ENCODE data around the gene GPRC5B. TPM values are rescaled to one million over a fixed set of nuclear protein-coding genes. Genes with fewer than 3 reads are reported as not detected.
A peak's percentile ranks its signal among the peaks of the same experiment; 100 is the strongest.

Gene GPRC5B
- total RNA-seq, 1 experiment from 2014 or later: 137 TPM

- Histone ChIP-seq H3K14ac (ENCODE audit: insufficient read depth, low read length) (no peak overlapping the region), H3K4me2 (ENCODE audit: insufficient read depth, insufficient read length, low read length) (no peak overlapping the region), H2BK15ac (ENCODE audit: low read depth, low read length) (no peak overlapping the region), H4K5ac (ENCODE audit: insufficient read length, low read depth, low read length) (no peak overlapping the region), H3K9me3 (ENCODE audit: control insufficient read depth, low read depth, low read length) (no peaks in the 10 kb centered on the region), H4K20me1 (ENCODE audit: control insufficient read depth, insufficient read depth, insufficient read length) (no peaks in the 10 kb centered on the region), H2AFZ (ENCODE audit: low read length) (peak overlapping the region; percentile 65), H4K8ac (replicated peaks; ENCODE audit: insufficient read length, low read depth, low read length) (no peak overlapping the region), H3K79me1 (ENCODE audit: insufficient read depth, low read depth, low read length, poor library complexity, severe bottlenecking) (no peaks in the 10 kb centered on the region), H4K91ac (ENCODE audit: insufficient read length, low read depth, low read length) (no peak overlapping the region), H2BK120ac (ENCODE audit: low read depth, low read length, poor library complexity, severe bottlenecking) (no peak overlapping the region), H3K23ac (ENCODE audit: insufficient read length, low read depth, low read length) (no peak overlapping the region), H3K23me2 (ENCODE audit: insufficient read length, low read depth, low read length, poor library complexity, severe bottlenecking) (no peaks in the 10 kb centered on the region), H3K27ac (ENCODE audit: insufficient read length, low read depth, low read length) (no peak overlapping the region), H2AK5ac (ENCODE audit: insufficient read length, low read length) (no peak overlapping the region), H2BK20ac (ENCODE audit: low read depth, low read length, poor library complexity, severe bottlenecking) (no peak overlapping the region), H3K27me3 (ENCODE audit: insufficient read depth, low read length) (no peaks in the 10 kb centered on the region), H3K9ac (ENCODE audit: extremely low read depth, insufficient read length, low read length) (no peak overlapping the region), H2BK12ac (ENCODE audit: insufficient read length, low read depth, low read length) (no peak overlapping the region), H3K56ac (ENCODE audit: insufficient read length, low read depth, low read length) (no peak overlapping the region), H3K79me2 (ENCODE audit: insufficient read depth, low read length) (no peaks in the 10 kb centered on the region), H3T11ph (ENCODE audit: low read length) (no peak overlapping the region), H3K18ac (ENCODE audit: insufficient read length, low read depth, low read length) (no peak overlapping the region), H3K4ac (ENCODE audit: low read depth, low read length) (no peak overlapping the region), H2BK5ac (ENCODE audit: insufficient read length, low read length) (no peak overlapping the region), H3K4me1 (ENCODE audit: insufficient read depth, low read length) (peaks cover 6% of the 10 kb centered on the region; the same call in 1 of the 2 replicates)
- 100% methylated on average over 1 of the region's 13 CpGs for WGBS (ENCODE audit: extremely low coverage, insufficient read length, low lambda C conversion rate)
- H3K36me3 Mint-ChIP-seq (ENCODE audit: insufficient read depth in 1 of 3, low read depth in 3 of 3): no peaks in the 10 kb centered on the region
- peak overlapping the region; percentile 21 to 93 (median 88); a peak in 6 of 7 replicates for H3K27ac Mint-ChIP-seq
- H3K4me1 Mint-ChIP-seq: peaks cover 12 to 17% of the 10 kb centered on the region in 2 experiments
- no peaks in the 10 kb centered on the region for H3K9me3 Mint-ChIP-seq
- peak overlapping the region in 1 of 2 experiments; percentile 5; a peak in 2 of 5 replicates for H3K4me3 Mint-ChIP-seq
- DNase-seq: peak; percentile 49
- no peaks in the 10 kb centered on the region for H3K27me3 Mint-ChIP-seq (ENCODE audit: low read depth)
- TF ChIP-seq CTCF (conservative IDR thresholded peaks at IDR 0.05): no peak
These were observed 46.5 kb downstream of the GPRC5B start for GRCh38 chr16:19837984-19838707.

All from H9 (cell line).